ENCODE results near the gene RBM39.

Gene RBM39

GRCh38 chr20:35665949-35666288 lies 76.1 kb downstream of the RBM39 start:
- TF ChIP-seq EZH2phosphoT487 (conservative IDR thresholded peaks at IDR 0.05; ENCODE audit: low read length), result no peak
- no peak for TF ChIP-seq CTCF (IDR thresholded peaks at IDR 0.05; ENCODE audit: insufficient read depth, low read length, poor library complexity, severe bottlenecking)
- no peak overlapping the region for H2AFZ ChIP-seq (ENCODE audit: low read depth, low read length, severe bottlenecking)
- peaks cover 11% of the 10 kb centered on the region for H3F3A ChIP-seq (ENCODE audit: insufficient read depth)
- peaks cover 25% of the 10 kb centered on the region for H4K20me1 ChIP-seq (ENCODE audit: low read depth, low read length)
- H3K4me2 ChIP-seq (ENCODE audit: low read depth, low read length, poor library complexity, severe bottlenecking), result no peak overlapping the region
- no peak overlapping the region for H3K4me3 ChIP-seq (ENCODE audit: insufficient read depth, low read length, poor library complexity, severe bottlenecking)
- no peak overlapping the region for H3K27ac ChIP-seq (ENCODE audit: low read depth, low read length)
- H3K36me3 ChIP-seq (ENCODE audit: low read length), result 0 out of 2 replicates have a peak, but pooled peaks cover 3% of the 10 kb centered on the region
- no peaks in the 10 kb centered on the region for H3K27me3 ChIP-seq (ENCODE audit: low read length)
- H3K9me2 ChIP-seq (replicated peaks; ENCODE audit: insufficient read depth, low read length), result no peaks in the 10 kb centered on the region
- H3K9me3 ChIP-seq (ENCODE audit: insufficient read depth, low read length), result no peaks in the 10 kb centered on the region
- H3K79me2 ChIP-seq (ENCODE audit: insufficient read depth, low read length), result peaks cover 38% of the 10 kb centered on the region
- no peak overlapping the region for H3K9ac ChIP-seq (ENCODE audit: low read length)

- Histone ChIP-seq H3K27ac (ENCODE audit: low read depth, low read length) (peak within 1 kb of the TSS; percentile 76), H3K9me3 (ENCODE audit: insufficient read depth, low read length) (no peaks in the 10 kb centered on the region), H3K9ac (ENCODE audit: low read length) (peak within 1 kb of the TSS; percentile 89)
Measured at GRCh38 chr20:35664466-35665206, 77.4 kb downstream of the RBM39 start, which contains the start of the genes CPNE1 and RBM12. CPNE1 (minus strand) TSS chr20:35664900; CDS start chr20:35632923, 31,977 bp downstream. RBM12 (minus strand) TSS chr20:35664900; CDS start chr20:35655322, 9,578 bp downstream.

GRCh38 chr20:35663516-35664465 lies 78.3 kb downstream of the RBM39 start:
- Histone ChIP-seq H2AFZ (ENCODE audit: low read depth, low read length, severe bottlenecking) (peak overlapping the region; percentile 87), H3K9me2 (replicated peaks; ENCODE audit: insufficient read depth, low read length) (no peaks in the 10 kb centered on the region), H3K36me3 (ENCODE audit: low read length) (0 out of 2 replicates have a peak, but pooled peaks cover 3% of the 10 kb centered on the region), H4K20me1 (ENCODE audit: low read depth, low read length) (peaks cover 46% of the 10 kb centered on the region), H3K4me2 (ENCODE audit: low read depth, low read length, poor library complexity, severe bottlenecking) (peak overlapping the region; percentile 93), H3K79me2 (ENCODE audit: insufficient read depth, low read length) (peaks cover 59% of the 10 kb centered on the region), H3K27me3 (ENCODE audit: low read length) (no peaks in the 10 kb centered on the region), H3K9ac (ENCODE audit: low read length) (peak overlapping the region; percentile 89), H3K9me3 (ENCODE audit: insufficient read depth, low read length) (no peaks in the 10 kb centered on the region), H3K27ac (ENCODE audit: low read depth, low read length) (peak overlapping the region; percentile 76), H3F3A (ENCODE audit: insufficient read depth) (peaks cover 10% of the 10 kb centered on the region), H3K4me3 (ENCODE audit: insufficient read depth, low read length, poor library complexity, severe bottlenecking) (peak overlapping the region; percentile 71)
- TF ChIP-seq EZH2phosphoT487 (conservative IDR thresholded peaks at IDR 0.05; ENCODE audit: low read length) (no peak), CTCF (IDR thresholded peaks at IDR 0.05; ENCODE audit: insufficient read depth, low read length, poor library complexity, severe bottlenecking) (no peak)

More at GRCh38 chr20:35664466-35665206, 77.4 kb downstream of the RBM39 start, which contains the start of the genes CPNE1 and RBM12:
- Histone ChIP-seq H3K4me3 (ENCODE audit: insufficient read depth, low read length, poor library complexity, severe bottlenecking) (peak within 1 kb of the TSS; percentile 71), H3K9me2 (replicated peaks; ENCODE audit: insufficient read depth, low read length) (no peaks in the 10 kb centered on the region), H3F3A (ENCODE audit: insufficient read depth) (peaks cover 11% of the 10 kb centered on the region), H3K27me3 (ENCODE audit: low read length) (no peaks in the 10 kb centered on the region), H2AFZ (ENCODE audit: low read depth, low read length, severe bottlenecking) (peak within 1 kb of the TSS; percentile 87), H3K79me2 (ENCODE audit: insufficient read depth, low read length) (peaks cover 51% of the 10 kb centered on the region), H4K20me1 (ENCODE audit: low read depth, low read length) (peaks cover 38% of the 10 kb centered on the region), H3K36me3 (ENCODE audit: low read length) (0 out of 2 replicates have a peak, but pooled peaks cover 3% of the 10 kb centered on the region), H3K4me2 (ENCODE audit: low read depth, low read length, poor library complexity, severe bottlenecking) (peak within 1 kb of the TSS; percentile 93)
- TF ChIP-seq CTCF (IDR thresholded peaks at IDR 0.05; ENCODE audit: insufficient read depth, low read length, poor library complexity, severe bottlenecking) (no peak), EZH2phosphoT487 (conservative IDR thresholded peaks at IDR 0.05; ENCODE audit: low read length) (no peak)

Measured in SU-DHL-6 (cell line).